Measurements from ENCODE around the gene CBFA2T3.

CBFA2T3 gene

DNA sequence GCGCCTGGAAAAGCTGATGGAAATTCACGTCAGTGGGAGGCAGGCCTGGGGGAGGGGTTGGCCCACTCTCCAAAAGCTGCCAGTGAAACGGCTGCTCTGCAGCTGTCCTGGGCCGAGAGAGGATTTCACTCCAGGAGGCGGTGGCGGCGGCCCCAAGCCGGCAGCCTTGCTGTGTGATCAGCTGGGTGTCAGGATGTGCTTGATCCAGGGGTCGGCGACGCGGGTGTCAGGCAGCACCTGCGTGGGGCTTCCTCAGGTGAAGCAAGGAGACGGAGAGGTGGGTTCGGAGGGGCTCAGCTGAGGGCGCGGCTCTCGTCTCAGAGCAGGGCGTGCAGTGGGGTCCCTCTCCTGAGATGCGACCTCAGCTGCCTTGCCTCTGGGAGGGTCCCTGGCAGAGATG lies 7.0 kb downstream of the CBFA2T3 start:
- Histone ChIP-seq H3K9ac (ENCODE audit: low read depth, low read length) (no peak overlapping the region), H2AFZ (ENCODE audit: low read depth, low read length) (no peak overlapping the region), H3K4me3 (ENCODE audit: low read depth in 1 of 2, low read length in 2 of 2) (no peak overlapping the region), H3K79me2 (ENCODE audit: insufficient read depth, low read length) (no peaks in the 10 kb centered on the region), H3K9me3 (ENCODE audit: insufficient read depth, low read length, severe bottlenecking) (no peaks in the 10 kb centered on the region), H3K27me3 (ENCODE audit: insufficient read depth, low read length, poor library complexity) (no peaks in the 10 kb centered on the region), H4K20me1 (ENCODE audit: insufficient read depth, low read length) (no peaks in the 10 kb centered on the region), H3K27ac (ENCODE audit: low read length) (no peak overlapping the region), H3K36me3 (ENCODE audit: insufficient read depth, low read length) (no peaks in the 10 kb centered on the region), H3K4me2 (ENCODE audit: insufficient read depth, low read length) (no peak overlapping the region), H3K4me1 (ENCODE audit: insufficient read depth, low read length) (no peaks in the 10 kb centered on the region)
- ATAC-seq (ENCODE audit: insufficient read depth, low read depth): no peak
- DNase-seq: no peak
- no peak for TF ChIP-seq EZH2 (IDR thresholded peaks at IDR 0.05; ENCODE audit: borderline replicate concordance, low read depth, low read length, severe bottlenecking)
- TF ChIP-seq, protein P1, sequence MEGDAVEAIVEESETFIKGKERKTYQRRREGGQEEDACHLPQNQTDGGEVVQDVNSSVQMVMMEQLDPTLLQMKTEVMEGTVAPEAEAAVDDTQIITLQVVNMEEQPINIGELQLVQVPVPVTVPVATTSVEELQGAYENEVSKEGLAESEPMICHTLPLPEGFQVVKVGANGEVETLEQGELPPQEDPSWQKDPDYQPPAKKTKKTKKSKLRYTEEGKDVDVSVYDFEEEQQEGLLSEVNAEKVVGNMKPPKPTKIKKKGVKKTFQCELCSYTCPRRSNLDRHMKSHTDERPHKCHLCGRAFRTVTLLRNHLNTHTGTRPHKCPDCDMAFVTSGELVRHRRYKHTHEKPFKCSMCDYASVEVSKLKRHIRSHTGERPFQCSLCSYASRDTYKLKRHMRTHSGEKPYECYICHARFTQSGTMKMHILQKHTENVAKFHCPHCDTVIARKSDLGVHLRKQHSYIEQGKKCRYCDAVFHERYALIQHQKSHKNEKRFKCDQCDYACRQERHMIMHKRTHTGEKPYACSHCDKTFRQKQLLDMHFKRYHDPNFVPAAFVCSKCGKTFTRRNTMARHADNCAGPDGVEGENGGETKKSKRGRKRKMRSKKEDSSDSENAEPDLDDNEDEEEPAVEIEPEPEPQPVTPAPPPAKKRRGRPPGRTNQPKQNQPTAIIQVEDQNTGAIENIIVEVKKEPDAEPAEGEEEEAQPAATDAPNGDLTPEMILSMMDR (IDR thresholded peaks at IDR 0.05; ENCODE audit: borderline replicate concordance, extremely low read depth, low read length, poor library complexity, severe bottlenecking): no peak

DNA sequence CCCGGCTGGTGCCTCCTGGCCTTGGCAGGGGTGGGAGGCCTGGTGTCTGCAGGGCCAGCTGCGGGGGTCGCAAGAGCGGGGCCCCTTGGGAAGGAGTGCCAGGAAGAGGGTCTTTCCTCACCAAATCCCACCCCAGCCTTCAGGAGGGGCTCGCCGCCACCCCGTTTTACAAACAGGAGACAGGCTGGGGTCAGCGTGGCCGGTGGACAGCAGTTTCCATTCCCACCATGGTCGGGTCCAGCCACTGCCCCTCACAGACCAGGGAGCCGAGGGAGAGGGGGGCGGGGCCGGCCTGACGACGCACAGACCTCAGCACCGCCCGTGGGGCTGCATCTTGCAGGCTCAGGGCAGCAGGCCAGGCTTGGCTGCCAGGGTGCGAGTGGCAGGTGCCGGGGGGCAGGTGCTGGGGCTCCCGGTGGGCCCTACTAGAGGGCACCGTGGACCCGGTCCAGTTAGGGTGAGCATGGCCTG lies 7.6 kb downstream of the CBFA2T3 start:
- no peak for DNase-seq
- no peak overlapping the region for H3K4me3 ChIP-seq (ENCODE audit: low read depth in 1 of 2, low read length in 2 of 2)
- no peak overlapping the region for H3K4me2 ChIP-seq (ENCODE audit: insufficient read depth, low read length)
- H3K4me1 ChIP-seq (ENCODE audit: insufficient read depth, low read length): no peaks in the 10 kb centered on the region
- TF ChIP-seq, protein P1 (IDR thresholded peaks at IDR 0.05; ENCODE audit: borderline replicate concordance, extremely low read depth, low read length, poor library complexity, severe bottlenecking): no peak
- TF ChIP-seq EZH2 (IDR thresholded peaks at IDR 0.05; ENCODE audit: borderline replicate concordance, low read depth, low read length, severe bottlenecking): no peak
- H4K20me1 ChIP-seq (ENCODE audit: insufficient read depth, low read length): no peaks in the 10 kb centered on the region
- ATAC-seq (ENCODE audit: insufficient read depth, low read depth): no peak
- H3K27ac ChIP-seq (ENCODE audit: low read length): no peak overlapping the region
- H3K79me2 ChIP-seq (ENCODE audit: insufficient read depth, low read length): no peaks in the 10 kb centered on the region
- no peaks in the 10 kb centered on the region for H3K27me3 ChIP-seq (ENCODE audit: insufficient read depth, low read length, poor library complexity)
- no peak overlapping the region for H3K9ac ChIP-seq (ENCODE audit: low read depth, low read length)
- H2AFZ ChIP-seq (ENCODE audit: low read depth, low read length): no peak overlapping the region
- H3K9me3 ChIP-seq (ENCODE audit: insufficient read depth, low read length, severe bottlenecking): no peaks in the 10 kb centered on the region
- H3K36me3 ChIP-seq (ENCODE audit: insufficient read depth, low read length): no peaks in the 10 kb centered on the region

DNA sequence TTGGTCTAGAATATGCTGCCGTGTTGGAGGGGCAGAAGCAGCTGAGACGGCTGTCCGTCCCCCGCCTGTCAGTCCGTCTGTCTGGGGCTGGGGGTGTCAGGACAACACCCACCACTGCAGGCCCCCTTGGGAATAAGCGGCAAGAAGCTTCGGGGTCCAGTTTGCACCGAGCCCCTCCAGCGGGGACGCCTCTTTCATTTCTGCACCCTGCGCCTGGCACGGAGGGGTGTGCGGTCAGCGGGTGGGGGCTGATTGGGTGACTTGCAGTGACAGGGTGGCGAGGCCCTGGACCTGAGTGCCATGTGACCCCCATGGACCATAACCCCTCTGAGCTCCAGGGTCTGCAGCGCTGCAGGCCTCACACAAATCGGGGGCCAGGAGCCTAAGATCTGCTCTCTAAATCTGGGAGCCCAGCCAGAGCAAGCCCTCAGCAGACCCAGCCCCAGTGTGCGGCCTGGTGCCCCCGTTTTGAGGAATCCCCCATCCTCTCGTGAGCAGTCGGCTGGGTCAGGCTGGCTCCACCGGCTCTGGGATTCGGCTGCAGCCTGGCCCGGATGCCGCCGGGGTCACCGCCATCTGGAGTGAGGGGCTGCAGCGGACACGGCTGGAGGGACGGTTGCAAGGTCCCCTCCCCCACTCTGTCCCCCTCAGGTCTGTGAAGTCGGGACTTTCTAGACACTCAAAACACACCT lies 8.3 kb downstream of the CBFA2T3 start:
- no peaks in the 10 kb centered on the region for H3K36me3 ChIP-seq (ENCODE audit: insufficient read depth, low read length)
- H3K79me2 ChIP-seq (ENCODE audit: insufficient read depth, low read length): no peaks in the 10 kb centered on the region
- H3K27ac ChIP-seq (ENCODE audit: low read length): no peak overlapping the region
- H2AFZ ChIP-seq (ENCODE audit: low read depth, low read length): no peak overlapping the region
- H3K4me1 ChIP-seq (ENCODE audit: insufficient read depth, low read length): peaks cover 1% of the 10 kb centered on the region
- no peak overlapping the region for H3K4me3 ChIP-seq (ENCODE audit: low read depth in 1 of 2, low read length in 2 of 2)
- no peak overlapping the region for H3K4me2 ChIP-seq (ENCODE audit: insufficient read depth, low read length)
- DNase-seq (no peak), ATAC-seq (ENCODE audit: insufficient read depth, low read depth) (no peak)
- no peak overlapping the region for H3K9ac ChIP-seq (ENCODE audit: low read depth, low read length)
- H4K20me1 ChIP-seq (ENCODE audit: insufficient read depth, low read length): no peaks in the 10 kb centered on the region
- H3K9me3 ChIP-seq (ENCODE audit: insufficient read depth, low read length, severe bottlenecking): no peaks in the 10 kb centered on the region
- no peak for TF ChIP-seq EZH2 (IDR thresholded peaks at IDR 0.05; ENCODE audit: borderline replicate concordance, low read depth, low read length, severe bottlenecking)
- TF ChIP-seq, protein P1 (IDR thresholded peaks at IDR 0.05; ENCODE audit: borderline replicate concordance, extremely low read depth, low read length, poor library complexity, severe bottlenecking): no peak
- no peaks in the 10 kb centered on the region for H3K27me3 ChIP-seq (ENCODE audit: insufficient read depth, low read length, poor library complexity)

Data from DND-41 (cell line).